Bone marrow (tissue), 2 donors: ENCODE data around the gene FXYD6.
"Not testable (repeated sequence)": the region's sequence is repeated elsewhere in the genome, so short reads cannot be mapped to it uniquely, and the experiment has no call there.

Source experiments
- DNase-seq, 2 donors: peaks; one replicate each; lab custom pipeline; 2025; lab: John Stamatoyannopoulos, UW

FXYD6 gene

DNA sequence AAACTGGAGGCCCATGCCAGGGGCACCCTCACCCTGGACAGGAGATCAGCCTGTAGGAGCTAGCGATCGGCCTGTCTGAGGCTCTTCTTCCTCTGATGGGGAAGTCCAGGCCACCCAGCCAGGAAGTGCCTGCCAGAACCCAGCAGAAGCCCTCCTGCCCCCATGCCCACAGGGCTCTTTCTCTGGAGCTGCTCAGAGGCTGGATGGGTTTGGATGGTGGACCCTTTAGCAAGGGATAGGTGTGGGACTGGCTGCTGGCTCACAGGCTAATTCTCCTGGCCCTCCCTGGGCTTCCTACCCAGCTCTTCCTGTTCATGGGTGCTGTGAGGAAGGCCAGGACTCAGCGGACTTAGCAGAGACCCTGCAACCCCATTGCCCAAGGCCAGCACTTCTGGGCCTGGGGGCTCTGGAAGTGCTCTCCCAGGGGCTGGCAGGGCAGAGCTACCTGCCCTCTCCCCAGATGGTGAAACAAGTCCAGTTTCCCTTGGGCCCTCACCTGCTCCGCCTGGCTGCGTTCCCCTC lies 59.6 kb downstream of the FXYD6 start:
- peak in 1 of 2 donors; percentile 15 for DNase-seq

DNA sequence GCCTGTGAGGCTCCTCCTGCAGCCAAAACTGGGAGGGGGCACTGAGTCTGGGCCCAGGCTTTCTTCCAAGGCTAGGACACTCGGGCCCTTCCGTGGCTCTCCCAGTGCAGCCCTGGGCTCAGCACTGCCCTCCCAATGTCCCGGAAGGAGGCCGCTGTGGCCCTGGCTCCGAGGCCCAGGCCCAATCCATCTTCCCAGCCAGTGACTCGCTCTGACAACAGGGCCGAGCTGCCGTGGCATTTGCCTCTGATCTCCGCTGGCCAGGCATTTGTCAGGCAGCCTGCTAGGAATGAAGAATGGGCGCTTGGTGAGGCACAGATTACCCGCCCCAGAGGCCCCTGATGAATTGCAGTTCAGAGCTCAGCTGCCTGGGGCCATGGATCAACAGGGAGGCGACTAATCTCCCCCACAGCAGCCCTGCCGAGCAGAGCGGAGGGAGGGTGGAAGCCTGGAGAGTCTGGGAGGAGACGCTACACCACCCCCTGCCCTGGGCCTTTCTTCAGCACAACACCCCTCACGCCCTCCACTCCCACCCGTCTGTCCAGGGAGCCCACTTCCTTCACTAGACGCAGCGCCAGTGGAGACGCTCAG lies 60.2 kb downstream of the FXYD6 start:
- no peak for DNase-seq

DNA sequence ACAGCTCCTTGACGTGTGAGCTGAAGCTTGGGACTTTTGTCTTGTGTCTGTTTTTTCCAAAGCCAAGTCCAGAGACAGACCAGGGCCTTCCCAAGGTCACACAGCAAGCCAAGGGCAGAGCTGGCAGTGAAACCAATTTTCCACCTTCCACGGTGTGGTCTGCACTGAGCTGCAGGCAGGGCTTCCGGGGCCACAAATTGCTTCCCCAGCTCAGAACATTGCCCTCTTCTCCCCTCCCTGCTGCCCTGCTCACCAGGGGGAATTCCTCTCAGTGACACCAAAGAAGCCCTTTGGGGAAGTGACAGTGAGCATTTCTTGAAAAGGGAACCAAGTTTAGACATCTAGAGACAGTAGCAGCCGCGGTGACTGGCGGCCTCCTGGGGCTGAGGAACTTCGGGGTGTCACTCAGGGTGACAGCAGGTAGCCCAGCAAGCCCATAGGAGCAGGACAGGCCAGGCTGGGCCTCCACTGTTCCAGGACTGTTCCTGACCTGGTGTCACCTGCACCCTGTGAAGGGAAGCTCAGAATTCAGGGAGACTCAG lies 61.1 kb downstream of the FXYD6 start:
- DNase-seq = peak; percentile 47 to 95

DNA sequence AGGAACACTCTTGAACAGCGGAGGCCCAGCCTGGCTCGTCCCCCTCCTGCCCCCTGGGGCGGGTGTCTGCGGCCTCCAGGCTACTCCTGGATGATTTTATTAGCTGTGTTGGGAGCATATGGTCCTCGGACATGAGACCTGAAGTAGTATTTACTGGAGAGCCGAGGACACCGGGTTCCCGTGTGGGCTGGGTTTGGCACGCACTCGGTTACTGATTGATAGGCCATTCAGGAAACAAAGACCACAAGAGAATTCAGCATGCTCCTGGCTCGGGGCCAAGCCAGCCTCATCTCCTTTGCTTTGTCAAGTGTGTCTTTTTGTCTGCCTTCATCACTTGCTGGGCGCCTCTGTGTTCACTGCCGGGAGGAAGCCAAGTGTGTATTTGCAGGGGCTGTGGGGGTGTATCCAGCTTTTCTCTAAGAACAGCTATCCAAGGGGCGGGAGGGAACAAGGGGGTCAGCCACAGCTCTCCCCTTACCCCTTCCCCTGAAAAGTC lies 61.6 kb downstream of the FXYD6 start:
- peak in 1 of 2 donors; percentile 79 for DNase-seq

DNA sequence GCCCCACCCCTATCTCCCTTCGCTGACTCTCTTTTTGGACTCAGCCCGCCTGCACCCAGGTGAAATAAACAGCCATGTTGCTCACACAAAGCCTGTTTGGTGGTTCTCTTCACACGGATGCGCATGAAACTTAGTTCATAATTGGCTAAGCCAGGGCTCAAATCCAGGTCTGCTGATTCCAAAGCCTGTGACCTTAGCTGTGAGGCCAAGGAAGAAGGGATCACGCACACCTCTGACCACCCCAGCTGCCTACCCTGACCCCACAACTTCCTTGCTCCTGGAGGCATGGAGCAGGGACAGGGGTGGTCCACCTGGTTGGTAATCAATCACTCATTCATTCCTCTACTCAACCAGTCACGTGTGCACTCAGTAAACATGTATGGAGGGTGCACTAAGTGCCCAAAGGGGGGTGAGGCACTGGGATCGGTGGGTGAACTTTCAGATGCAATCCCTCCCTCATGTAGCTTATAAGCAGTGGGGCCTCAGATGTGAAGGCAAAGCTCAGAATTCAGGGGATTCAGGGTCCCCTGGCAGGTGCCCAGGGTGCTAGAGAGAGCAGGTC lies 62.2 kb downstream of the FXYD6 start:
- no peak for DNase-seq

DNA sequence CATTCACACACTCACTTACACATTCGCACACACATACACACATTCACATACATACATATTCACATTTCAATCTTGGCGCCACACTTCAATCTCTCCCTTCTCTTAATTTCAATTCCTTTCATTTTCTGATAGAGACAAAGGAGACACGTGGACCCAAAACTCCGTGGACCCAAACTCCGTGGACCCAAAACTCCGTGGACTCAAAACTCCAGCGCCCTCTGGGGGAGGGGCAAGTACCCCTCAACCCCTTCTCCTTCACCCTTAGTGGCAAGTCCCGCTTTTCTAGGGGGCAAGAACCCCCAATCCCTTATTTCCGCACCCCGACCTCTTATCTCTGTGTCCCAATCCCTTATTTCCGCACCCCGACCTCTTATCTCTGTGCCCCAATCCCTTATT lies 66.4 kb downstream of the FXYD6 start:
- not testable (repeated sequence) for DNase-seq

DNA sequence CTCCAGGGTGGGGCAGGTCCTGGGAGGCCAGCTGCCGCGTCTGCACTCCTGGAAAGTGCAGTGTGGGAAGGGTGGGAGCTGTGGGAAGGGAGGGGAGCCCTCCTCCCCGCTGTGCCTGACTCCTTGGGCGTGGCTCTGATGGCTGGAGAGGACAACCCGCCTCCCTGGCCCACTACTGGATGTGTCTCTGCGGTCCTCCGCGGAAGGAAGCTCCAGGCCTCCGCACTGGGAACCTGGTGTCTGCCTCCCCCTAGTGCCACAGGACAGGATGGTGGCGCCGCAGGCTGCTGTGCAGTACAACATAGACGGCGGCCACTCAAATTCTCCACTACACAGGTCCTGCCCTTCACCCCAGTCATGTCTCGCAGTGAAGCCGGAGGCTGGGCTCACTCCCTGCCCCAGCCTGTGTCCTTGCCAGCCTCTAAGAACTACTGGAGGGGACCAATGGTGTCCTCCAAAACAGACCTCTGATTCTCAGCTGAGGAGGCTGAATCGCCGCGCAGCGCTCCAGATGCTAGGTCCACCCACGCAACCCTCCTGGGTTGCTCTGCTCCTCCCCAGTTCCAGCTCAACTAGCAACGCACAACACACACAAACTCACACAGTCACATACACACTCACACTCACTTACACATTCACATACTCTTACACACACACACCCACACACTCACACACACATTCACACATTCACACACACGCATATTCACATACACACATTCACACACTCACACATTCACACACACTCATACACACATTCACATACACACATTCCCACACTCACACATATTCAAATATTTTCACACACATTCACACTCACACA lies 67.0 kb downstream of the FXYD6 start:
- peak; percentile 54 to 65 for DNase-seq

DNA sequence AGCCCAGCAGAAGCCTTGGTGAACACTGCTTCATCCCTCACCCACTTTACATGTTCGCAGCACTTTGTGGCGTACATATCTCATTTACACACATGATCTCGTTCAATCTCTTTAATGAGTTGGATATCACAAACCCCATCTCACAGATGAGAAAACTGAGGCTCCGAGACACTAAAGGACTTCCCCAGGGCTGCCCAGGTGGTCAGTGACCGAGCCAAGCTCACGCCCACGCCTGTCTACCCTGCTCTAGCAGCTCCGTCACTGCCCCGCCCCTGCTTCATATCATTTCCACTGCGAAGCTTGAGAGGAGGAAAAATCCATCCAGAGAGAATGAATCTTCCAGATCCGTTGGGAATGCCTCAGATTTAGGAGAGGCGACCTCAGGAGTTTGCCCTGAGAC lies 67.7 kb downstream of the FXYD6 start:
- DNase-seq = no peak

DNA sequence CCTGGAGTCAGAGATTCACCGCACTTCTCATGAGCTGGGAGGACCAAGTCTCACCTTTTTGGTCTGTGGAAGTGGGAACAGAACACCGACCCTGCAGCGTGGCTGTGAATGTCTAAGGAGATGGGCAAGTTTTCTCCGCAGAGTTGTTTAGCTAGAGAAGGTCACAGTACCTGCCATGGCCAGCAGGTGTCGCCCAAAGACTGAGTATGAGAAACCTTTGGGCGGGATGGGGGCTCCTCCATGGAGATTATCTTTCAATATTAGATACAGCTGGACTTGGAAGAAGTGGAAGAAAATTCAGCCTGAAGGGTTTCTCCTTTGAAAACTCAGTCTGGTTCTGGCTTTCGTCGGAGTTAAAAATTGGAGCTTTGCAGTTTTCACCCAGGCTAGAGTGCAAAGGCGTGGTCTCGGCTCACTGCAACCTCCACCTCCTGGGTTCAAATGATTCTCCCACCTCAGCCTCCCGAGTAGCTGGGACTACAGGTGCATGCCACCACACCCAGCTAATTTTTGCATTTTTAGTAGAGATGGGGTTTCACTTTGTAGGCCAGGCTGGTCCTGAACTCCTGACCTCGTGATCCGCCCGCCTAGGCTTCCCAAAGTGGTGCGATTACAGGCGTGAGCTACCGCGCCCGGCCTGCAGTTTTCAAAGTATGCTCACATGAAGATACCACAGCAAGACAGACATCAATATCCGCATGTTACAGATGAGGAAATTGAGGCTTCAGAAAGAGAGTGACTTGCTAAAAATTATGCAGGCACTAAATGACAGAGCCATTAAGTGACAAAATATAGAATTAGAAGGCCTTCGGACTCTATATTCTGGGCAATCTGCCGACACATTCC lies 68.8 kb downstream of the FXYD6 start:
- DNase-seq = peak; percentile 20 to 64

DNA sequence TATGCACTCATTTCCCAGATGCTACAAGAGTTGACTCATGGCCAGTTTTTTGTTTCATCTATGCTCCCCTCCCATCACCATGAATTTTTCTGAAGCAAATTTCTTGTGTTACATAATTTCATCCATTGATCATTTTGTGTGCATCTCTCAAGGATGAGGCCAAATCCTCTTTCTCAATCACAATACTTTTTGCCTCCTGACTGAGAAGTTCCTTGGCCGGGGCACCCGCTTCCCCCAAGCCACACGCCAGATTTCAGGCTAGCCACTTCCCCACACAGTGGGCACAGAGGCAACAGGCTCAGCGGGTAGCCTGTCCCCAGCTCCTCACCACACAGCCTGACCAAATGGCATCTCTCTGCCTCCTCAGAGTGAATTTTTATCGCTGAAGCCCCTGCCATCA lies 69.6 kb downstream of the FXYD6 start:
- no peak for DNase-seq

DNA sequence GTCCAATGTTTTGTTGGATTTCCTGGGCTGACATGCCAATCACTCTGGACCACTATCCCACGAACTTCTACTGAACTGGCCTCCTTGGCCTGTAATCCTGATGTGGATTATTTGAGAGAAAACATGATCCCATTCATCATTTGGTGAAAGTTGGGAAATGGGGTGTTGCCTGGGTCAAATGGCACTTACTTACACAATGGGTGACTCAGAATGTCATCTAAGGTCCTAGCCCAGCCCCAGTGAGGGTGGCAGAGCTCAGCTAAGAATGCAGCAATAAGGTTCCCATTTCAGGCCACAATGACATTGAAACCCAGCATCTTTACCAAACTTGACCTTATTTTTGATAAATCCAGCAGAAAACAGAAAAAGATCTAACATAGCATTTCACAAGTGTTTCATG lies 71.4 kb downstream of the FXYD6 start:
- no peak for DNase-seq

DNA sequence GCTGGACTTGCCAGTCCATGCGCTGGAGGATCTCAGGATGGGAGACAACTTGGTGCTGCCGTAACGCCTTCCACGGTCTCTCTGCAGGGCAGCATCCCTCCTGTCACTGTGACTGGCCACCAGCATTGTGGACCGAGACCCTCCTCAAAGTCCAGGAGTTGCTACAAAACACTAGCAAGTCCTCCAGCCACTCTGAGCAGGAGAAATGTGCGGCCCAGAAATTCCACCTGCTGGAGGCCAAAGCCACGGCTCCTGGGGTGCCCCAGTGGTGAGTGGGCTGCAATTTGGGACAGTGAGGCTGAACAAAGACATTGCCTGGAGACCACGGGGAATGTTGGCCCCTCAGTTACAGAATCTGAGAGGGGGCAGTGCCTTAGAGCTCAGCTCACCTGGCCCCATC lies 72.6 kb downstream of the FXYD6 start:
- no peak for DNase-seq

DNA sequence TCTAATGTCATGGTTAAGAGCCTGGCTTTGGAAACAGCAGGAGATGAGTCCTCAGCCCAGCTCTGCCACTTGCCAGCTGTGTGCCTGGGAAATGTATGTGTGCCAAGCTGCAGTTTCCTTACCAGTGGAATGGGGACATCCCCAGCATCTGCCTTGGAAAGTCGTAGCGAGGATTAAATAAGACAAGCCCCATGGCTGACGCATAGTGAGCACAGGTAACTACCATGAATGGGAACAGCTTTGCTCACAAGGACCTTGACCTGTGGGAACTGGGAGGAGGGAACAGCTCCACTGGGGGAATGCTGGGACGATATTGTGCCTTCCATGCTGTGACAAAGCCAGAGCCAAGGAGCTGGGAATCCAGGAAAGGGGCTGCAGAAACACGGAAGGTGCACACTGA lies 76.8 kb downstream of the FXYD6 start:
- DNase-seq = no peak

DNA sequence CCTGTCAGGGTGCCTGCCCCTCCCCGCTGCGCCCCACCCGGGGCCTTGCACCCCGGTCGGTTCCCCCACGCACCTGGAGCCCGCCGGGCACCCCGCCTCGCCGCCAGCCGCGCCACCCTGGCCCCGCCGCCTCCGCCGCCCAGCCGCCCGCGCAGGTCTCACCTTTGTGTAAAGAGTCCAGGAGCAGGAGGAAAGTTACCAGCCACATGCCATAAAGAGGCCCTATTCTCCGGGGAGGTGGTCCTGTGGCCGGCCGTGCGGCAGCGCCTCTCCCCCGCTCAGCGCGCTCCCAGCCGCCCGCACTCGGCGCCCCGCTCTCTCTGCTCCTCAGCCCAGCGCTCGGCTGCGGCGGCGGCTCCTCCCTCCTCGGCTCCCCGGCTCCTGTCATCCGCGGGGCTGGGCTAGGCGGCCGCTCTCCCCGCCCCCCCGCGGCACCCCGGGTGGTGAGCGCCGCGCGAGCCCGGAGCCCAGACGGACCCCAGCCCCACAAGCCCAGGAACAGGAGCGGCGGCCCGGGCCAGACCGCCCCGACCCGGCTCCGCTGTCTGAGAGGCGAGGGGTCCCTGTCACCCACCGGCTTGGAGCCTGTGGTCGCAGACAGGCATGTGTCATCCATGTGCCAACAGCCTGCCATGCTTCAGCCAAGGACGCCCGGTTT lies 79.5 kb downstream of the FXYD6 start, which contains the start of gene DSCAML1:
Gene DSCAML1, minus strand, starts transcription at position 345 of the 658 bp plus-strand sequence. Its CDS starts 137 bp downstream, at position 208.
- no peak for DNase-seq

DNA sequence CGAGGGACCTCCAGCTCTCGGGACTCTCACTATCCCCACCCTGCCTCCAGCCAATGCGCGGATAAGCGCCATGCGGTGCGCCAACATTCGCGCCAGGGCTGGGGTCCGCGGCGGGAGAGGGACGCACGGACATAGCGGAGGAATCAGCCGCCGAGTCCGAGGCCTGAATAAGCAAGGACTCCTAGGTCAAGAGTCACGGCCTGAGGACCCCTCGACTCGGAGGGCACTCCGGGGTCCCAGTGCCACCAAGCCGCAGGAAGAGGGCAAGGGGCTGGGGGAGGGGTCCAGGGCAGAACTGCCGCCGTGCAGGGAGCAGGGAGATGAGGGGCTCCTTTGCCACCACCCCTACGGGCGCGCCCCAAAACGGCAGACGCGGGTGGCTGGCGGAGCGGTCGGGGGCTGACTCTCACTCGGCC lies 80.0 kb downstream of the FXYD6 start:
- DNase-seq = no peak

DNA sequence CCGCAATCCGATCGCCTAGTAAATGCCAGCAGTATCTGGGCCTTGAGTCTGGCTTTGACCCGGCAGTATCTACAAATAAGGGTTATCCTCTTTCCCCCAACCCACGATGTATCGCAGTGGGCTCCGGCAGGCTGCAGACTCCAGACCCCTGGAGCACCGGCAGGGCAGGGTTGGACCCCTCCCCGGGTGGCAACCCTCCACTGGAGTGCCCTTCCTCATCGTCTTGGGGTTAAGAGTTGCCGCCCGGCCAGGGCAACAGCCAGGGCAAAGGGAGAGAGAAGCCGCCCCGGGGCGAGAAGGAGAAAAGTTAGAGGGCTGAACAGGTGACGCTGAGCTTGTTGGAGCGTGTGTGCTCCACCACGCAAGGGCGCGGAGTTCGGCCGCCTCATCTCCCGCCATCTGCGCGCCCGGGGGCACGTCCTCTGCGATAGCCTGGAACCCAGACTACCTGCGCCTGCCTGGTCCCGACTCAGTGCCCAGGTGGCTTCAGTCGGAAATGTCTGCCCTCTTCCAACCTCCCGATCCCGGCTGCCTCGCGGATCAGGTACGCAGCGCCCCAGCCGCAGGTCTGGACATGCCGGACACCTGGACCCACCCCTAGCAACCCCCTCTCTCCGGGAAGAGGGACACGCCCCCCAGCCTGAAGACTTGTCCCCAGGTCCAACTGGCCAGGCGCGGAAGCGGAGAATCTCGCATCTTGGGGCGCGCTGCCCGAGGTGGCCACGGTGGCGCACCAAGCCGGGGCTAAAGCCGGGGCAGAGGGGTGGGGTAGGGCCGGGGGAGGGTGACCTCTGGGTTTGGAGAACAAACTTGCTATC lies 80.6 kb downstream of the FXYD6 start:
- DNase-seq = no peak

DNA sequence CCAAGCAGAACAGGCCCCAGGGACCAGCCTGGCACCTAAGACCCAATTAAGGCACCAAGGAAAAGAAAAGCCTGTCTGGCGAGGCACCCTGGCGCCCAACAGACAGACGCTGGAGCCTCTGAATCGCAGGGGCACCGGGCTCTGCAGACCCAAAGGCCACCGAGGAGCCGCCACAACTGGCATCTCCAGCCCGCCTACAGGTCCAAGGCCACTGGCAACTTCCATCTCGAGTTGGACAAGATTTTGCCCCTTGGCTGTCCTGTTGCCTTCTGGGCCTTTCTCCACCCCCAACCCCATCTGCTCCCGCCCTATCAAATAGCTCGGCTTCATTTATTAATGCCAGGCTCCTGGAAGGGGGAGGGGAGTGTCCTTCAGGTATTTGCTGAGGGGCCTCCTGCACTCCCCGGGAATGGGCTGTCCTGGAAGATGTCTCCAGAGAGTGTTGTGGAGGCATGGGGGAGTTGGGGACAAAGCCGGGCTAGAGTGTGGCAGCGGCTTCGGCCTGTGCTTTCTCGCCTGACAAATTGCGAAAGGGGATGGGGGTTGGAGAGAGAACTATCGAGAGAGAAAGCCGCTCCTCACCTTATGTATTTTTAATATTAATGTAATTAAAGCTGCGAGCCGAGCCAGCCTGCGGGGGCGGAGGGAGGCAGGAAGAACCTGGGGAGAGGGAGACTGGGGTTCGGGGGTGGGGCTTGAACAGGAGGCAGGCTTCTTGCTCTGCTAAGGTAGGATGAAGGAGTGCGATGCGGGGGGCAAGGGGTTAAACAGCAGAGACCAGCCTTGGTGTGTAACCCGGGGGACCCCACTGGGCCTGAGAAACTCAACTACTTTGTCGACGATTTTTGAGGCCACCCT lies 81.5 kb downstream of the FXYD6 start:
- no peak for DNase-seq

DNA sequence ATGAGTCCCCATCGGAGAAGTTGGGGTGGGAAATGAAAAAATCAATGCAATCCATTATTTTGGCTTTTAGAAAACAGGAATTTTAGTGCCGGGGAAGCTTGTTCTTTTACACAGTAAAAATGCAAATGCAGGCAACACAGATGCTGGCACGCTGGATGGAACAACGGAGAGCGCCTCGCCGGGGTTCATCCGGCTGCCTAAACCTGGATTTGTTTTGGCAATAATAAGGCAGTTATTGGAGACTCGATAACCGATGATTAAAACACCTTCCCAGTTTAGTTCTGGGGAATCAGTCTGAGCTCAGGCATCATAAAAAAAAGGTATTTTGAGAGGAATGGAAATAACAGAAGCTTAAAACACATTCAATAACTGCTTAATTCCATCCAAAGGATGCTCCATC lies 82.3 kb downstream of the FXYD6 start:
- no peak for DNase-seq

DNA sequence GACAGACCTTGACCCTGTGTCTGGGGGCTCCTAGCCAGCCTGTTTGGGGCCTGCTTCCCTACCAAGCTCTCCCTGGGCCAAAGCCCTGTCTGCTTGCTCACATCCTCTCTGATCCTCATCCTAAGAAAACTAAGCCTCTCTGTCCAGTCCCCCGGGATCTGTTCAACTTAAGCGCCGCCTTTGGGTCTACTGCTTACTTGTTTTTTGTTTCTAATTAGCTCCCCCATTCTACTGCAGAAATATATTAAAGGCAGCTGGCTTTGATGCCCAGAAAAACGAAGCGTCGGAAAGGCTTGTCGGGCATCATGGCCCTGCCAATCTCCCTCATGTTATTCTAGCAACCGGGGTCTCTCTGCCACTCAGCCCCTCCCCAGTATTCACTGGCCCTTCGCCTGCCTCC lies 82.9 kb downstream of the FXYD6 start:
- no peak for DNase-seq
